ENCODE results near the gene MIEN1.

Gene MIEN1

GRCh38 chr17:39754958-39755553, 24.7 kb upstream of the MIEN1 start:
- peak overlapping the region; percentile 76 to 90 for H3K27ac ChIP-seq
- DNase-seq: peak in 1 of 2 donors; percentile 68
- H3K4me3 ChIP-seq: peak overlapping the region; percentile 72 to 78
- TF ChIP-seq, protein P1, sequence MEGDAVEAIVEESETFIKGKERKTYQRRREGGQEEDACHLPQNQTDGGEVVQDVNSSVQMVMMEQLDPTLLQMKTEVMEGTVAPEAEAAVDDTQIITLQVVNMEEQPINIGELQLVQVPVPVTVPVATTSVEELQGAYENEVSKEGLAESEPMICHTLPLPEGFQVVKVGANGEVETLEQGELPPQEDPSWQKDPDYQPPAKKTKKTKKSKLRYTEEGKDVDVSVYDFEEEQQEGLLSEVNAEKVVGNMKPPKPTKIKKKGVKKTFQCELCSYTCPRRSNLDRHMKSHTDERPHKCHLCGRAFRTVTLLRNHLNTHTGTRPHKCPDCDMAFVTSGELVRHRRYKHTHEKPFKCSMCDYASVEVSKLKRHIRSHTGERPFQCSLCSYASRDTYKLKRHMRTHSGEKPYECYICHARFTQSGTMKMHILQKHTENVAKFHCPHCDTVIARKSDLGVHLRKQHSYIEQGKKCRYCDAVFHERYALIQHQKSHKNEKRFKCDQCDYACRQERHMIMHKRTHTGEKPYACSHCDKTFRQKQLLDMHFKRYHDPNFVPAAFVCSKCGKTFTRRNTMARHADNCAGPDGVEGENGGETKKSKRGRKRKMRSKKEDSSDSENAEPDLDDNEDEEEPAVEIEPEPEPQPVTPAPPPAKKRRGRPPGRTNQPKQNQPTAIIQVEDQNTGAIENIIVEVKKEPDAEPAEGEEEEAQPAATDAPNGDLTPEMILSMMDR (IDR thresholded peaks at IDR 0.05): no peak
- peaks cover 0 to 14% of the 10 kb centered on the region in 2 donors for H3K27me3 ChIP-seq
- H3K4me1 ChIP-seq: peaks cover 0 to 21% (median 13%) of the 10 kb centered on the region in 4 donors
- intact Hi-C loops (cut with DNase I; ENCODE audit: low total_unique reads): loop anchor here (1.0 to 10.0 kb wide), 2 partner anchors 133 to 220 kb away; no protein-coding TSS in a partner anchor
- no peaks in the 10 kb centered on the region for H3K9me3 ChIP-seq
- H3K36me3 ChIP-seq: no peaks in the 10 kb centered on the region

DNA sequence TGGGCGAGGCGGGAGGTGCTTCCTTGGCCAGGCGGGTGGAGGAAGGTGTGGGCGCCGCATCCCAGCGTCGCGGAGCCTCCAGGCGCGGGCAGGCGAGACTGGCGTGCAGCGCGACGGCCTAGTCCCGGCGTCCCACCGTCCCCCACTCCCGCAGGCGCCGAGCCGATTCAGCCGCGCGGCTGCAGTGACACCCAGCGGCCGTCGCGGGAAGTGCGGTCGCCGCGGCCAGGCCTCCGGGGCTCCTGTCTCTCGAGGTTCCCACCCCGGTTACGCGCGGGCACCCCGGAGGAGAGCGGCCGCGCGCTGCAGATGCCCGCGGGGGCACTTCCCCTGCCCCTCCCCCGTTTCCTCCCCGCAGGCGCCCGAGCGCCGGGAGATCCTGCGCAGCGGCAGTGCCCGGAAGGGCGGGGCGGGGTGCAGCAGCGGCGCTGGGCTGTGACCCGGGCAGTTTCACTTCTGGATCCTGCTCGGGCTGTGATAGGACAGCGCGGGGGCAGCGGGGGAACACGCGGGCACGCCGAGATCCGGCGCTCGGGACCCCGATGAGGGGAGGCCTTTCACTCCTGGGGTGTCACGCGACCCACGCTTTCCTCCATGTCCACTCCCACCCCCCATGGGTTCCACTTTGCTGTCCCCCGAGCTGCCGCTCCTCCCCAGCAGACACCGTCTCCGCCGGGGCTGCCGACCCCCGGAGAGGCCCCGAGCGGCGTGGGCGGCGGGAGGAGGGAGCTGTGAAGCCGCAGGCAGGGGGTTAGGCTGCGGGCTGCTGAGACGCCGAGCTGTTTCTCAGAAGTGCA, 24.0 kb upstream of the MIEN1 start:
- Histone ChIP-seq H3K9me3 (no peaks in the 10 kb centered on the region), H3K36me3 (no peaks in the 10 kb centered on the region), H3K27ac (peak overlapping the region; percentile 76 to 90), H3K4me3 (peak overlapping the region; percentile 72 to 78), H3K4me1 (peaks cover 0 to 22% (median 13%) of the 10 kb centered on the region in 4 donors), H3K27me3 (peaks cover 0 to 15% of the 10 kb centered on the region in 2 donors)
- TF ChIP-seq, protein P1 (IDR thresholded peaks at IDR 0.05): peak; percentile 98 to 99
- intact Hi-C loops (cut with DNase I; ENCODE audit: low total_unique reads): loop anchor here (1.0 to 10.0 kb wide), 2 partner anchors 132 to 220 kb away; no protein-coding TSS in a partner anchor
- peak; percentile 88 to 94 for DNase-seq

- intact Hi-C loops (cut with DNase I; ENCODE audit: low total_unique reads): loop anchor here (1.0 to 10.0 kb wide), 3 partner anchors 21 to 221 kb away; no protein-coding TSS in a partner anchor
- TF ChIP-seq, protein P1 (IDR thresholded peaks at IDR 0.05): no peak
- Histone ChIP-seq H3K9me3 (no peaks in the 10 kb centered on the region), H3K27ac (peak overlapping the region; percentile 76 to 90), H3K36me3 (no peaks in the 10 kb centered on the region), H3K27me3 (peaks cover 0 to 15% of the 10 kb centered on the region in 2 donors), H3K4me3 (peak overlapping the region; percentile 72 to 78), H3K4me1 (peaks cover 0 to 22% (median 13%) of the 10 kb centered on the region in 4 donors)
- DNase-seq: peak; percentile 28 to 72
These were observed 23.3 kb upstream of the MIEN1 start for GRCh38 chr17:39753514-39754160.

GRCh38 chr17:39752241-39752881, 22.0 kb upstream of the MIEN1 start:
- no peak overlapping the region for H3K4me3 ChIP-seq

More at GRCh38 chr17:39752241-39752881, 22.0 kb upstream of the MIEN1 start:
- H3K36me3 ChIP-seq: no peaks in the 10 kb centered on the region
- H3K9me3 ChIP-seq: no peaks in the 10 kb centered on the region
- H3K27me3 ChIP-seq: peaks cover 0 to 15% of the 10 kb centered on the region in 2 donors
- intact Hi-C loops (cut with DNase I; ENCODE audit: low total_unique reads): loop anchor here (2.0 to 10.0 kb wide), 2 partner anchors 20 to 222 kb away; no protein-coding TSS in a partner anchor
- peaks cover 0 to 22% (median 13%) of the 10 kb centered on the region in 4 donors for H3K4me1 ChIP-seq
- TF ChIP-seq, protein P1 (IDR thresholded peaks at IDR 0.05): no peak
- peak in 1 of 2 donors; percentile 47 for DNase-seq
- H3K27ac ChIP-seq: no peak overlapping the region

All from tibial artery (tissue), 4 donors.